Non-pigmented ciliary epithelial cell (primary cell): ENCODE results near the gene SCN3A.

Source experiments
- DNase-seq: peaks from one replicate; pipeline ENCODE4 v3.0.0-alpha.2; 2010; ENCODE audit warnings: low read depth

SCN3A gene

GRCh38 chr2:165203689-165204559, at the start of gene SCN3A:
Gene SCN3A (minus strand): TSS chr2:165204050. CDS start chr2:165176394, 27,656 bp downstream.
- peak; percentile 13 for DNase-seq

- no peak for DNase-seq
These were observed 49.3 kb upstream of the SCN3A start for GRCh38 chr2:165253178-165253577.

- DNase-seq = no peak
These were observed 47.5 kb upstream of the SCN3A start for GRCh38 chr2:165251366-165251765.

- no peak for DNase-seq
These were observed 44.4 kb upstream of the SCN3A start for GRCh38 chr2:165248238-165248637.

- DNase-seq = no peak
These were observed 41.4 kb upstream of the SCN3A start for GRCh38 chr2:165245081-165245793.

- no peak for DNase-seq
These were observed 37.1 kb upstream of the SCN3A start for GRCh38 chr2:165240916-165241315.

- DNase-seq = no peak
These were observed 36.1 kb upstream of the SCN3A start for GRCh38 chr2:165239856-165240515.

- DNase-seq = peak; percentile 26
These were observed 35.4 kb upstream of the SCN3A start, which contains the start of gene SCN2A for GRCh38 chr2:165239230-165239629. Gene SCN2A (plus strand): TSS chr2:165239414. CDS start chr2:165295824, 56,410 bp downstream.

GRCh38 chr2:165238295-165238694, 34.4 kb upstream of the SCN3A start:
- DNase-seq = no peak

GRCh38 chr2:165237056-165237455, 33.2 kb upstream of the SCN3A start:
- DNase-seq = no peak

- DNase-seq = no peak
These were observed 23.7 kb upstream of the SCN3A start for GRCh38 chr2:165227571-165227970.

GRCh38 chr2:165224941-165225340, 21.1 kb upstream of the SCN3A start:
- no peak for DNase-seq

- no peak for DNase-seq
These were observed 15.6 kb upstream of the SCN3A start for GRCh38 chr2:165219481-165219880.

- DNase-seq = no peak
These were observed 10.2 kb upstream of the SCN3A start for GRCh38 chr2:165214093-165214492.

GRCh38 chr2:165208094-165208493, 4.2 kb upstream of the SCN3A start:
- DNase-seq = no peak

GRCh38 chr2:165205865-165206264, 2.0 kb upstream of the SCN3A start:
- no peak for DNase-seq

GRCh38 chr2:165202239-165202638, 1.6 kb downstream of the SCN3A start:
- DNase-seq = no peak

GRCh38 chr2:165198181-165198580, 5.7 kb downstream of the SCN3A start:
- no peak for DNase-seq

- DNase-seq = no peak
These were observed 6.5 kb downstream of the SCN3A start for GRCh38 chr2:165197346-165197745.

- DNase-seq = no peak
These were observed 7.4 kb downstream of the SCN3A start for GRCh38 chr2:165196411-165196810.

GRCh38 chr2:165193178-165193777, 10.6 kb downstream of the SCN3A start:
- DNase-seq = no peak

GRCh38 chr2:165192729-165193128, 11.1 kb downstream of the SCN3A start:
- DNase-seq = no peak
